OCI-LY1 (cell line): ENCODE measurements around the gene ADAR.

Experiments
- EZH2 ChIP-seq: fragments of 200-600 bp; sonication (generic), shearing (Covaris generic); IDR thresholded peaks from 2 replicates; pipeline ENCODE4 v1.8.0; 2017; ENCODE audit warnings: borderline replicate concordance, mixed run types, mild to moderate bottlenecking, antibody characterized with exemption, low read length, moderate library complexity, mixed read lengths
- TF ChIP-seq, protein P1 (sequence below): fragments of 200-600 bp; sonication (generic), shearing (Covaris generic); IDR thresholded peaks from 2 replicates; pipeline ENCODE4 v1.5.1; 2017; ENCODE audit warnings: mild to moderate bottlenecking, antibody characterized with exemption, low read length, moderate library complexity, mixed read lengths

GRCh38 chr1:154574716-154575115 is 33.3 kb downstream of the ADAR start:
- TF ChIP-seq, protein P1, sequence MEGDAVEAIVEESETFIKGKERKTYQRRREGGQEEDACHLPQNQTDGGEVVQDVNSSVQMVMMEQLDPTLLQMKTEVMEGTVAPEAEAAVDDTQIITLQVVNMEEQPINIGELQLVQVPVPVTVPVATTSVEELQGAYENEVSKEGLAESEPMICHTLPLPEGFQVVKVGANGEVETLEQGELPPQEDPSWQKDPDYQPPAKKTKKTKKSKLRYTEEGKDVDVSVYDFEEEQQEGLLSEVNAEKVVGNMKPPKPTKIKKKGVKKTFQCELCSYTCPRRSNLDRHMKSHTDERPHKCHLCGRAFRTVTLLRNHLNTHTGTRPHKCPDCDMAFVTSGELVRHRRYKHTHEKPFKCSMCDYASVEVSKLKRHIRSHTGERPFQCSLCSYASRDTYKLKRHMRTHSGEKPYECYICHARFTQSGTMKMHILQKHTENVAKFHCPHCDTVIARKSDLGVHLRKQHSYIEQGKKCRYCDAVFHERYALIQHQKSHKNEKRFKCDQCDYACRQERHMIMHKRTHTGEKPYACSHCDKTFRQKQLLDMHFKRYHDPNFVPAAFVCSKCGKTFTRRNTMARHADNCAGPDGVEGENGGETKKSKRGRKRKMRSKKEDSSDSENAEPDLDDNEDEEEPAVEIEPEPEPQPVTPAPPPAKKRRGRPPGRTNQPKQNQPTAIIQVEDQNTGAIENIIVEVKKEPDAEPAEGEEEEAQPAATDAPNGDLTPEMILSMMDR: no peak
- no peak for TF ChIP-seq EZH2
